Parathyroid adenoma (tissue), 2 donors: Measurements from ENCODE around the gene RPH3AL.

Experiments used
- H2AFZ ChIP-seq: fragments of 300-600 bp; sonication (generic); one replicate; pipeline ENCODE4 v1.7.0; 2017; ENCODE audit warnings: antibody characterized with exemption, mild to moderate bottlenecking
- H3K27ac ChIP-seq: fragments of 300-600 bp; sonication (generic); one replicate; pipeline ENCODE4 v1.7.0; 2017
- H3K27me3 ChIP-seq: fragments of 300-600 bp; sonication (generic); one replicate; pipeline ENCODE4 v1.7.0; 2017; ENCODE audit warnings: low read length; ENCODE audit not compliant: control insufficient read depth, insufficient read depth
- H3K36me3 ChIP-seq: fragments of 300-600 bp; sonication (generic); one replicate; pipeline ENCODE4 v1.7.0; 2017; ENCODE audit warnings: low read length; ENCODE audit not compliant: control insufficient read depth, insufficient read depth
- H3K4me1 ChIP-seq: fragments of 300-600 bp; sonication (generic); one replicate; pipeline ENCODE4 v1.7.0; 2017; ENCODE audit warnings: control low read depth
- H3K4me2 ChIP-seq: fragments of 300-600 bp; sonication (generic); one replicate; pipeline ENCODE4 v1.7.0; 2017; ENCODE audit warnings: low read length
- H3K4me3 ChIP-seq: fragments of 300-600 bp; sonication (generic); one replicate; pipeline ENCODE4 v1.7.0; 2017; ENCODE audit warnings: low read depth, low read length
- H3K79me2 ChIP-seq: fragments of 300-600 bp; sonication (generic); one replicate; pipeline ENCODE4 v1.7.0; 2017; ENCODE audit warnings: control low read depth
- H3K9ac ChIP-seq: fragments of 300-600 bp; sonication (generic); one replicate; pipeline ENCODE4 v1.7.0; 2017; ENCODE audit warnings: mild to moderate bottlenecking
- H3K9me3 ChIP-seq: fragments of 300-600 bp; sonication (generic); one replicate; pipeline ENCODE4 v1.7.0; 2017; ENCODE audit warnings: low read length; ENCODE audit not compliant: control insufficient read depth
- CTCF ChIP-seq: fragments of 300-600 bp; sonication (generic); IDR thresholded peaks from one replicate; pipeline ENCODE4 v1.7.0; 2017; ENCODE audit warnings: antibody characterized with exemption, mild to moderate bottlenecking
- donor health status: primary hyperparathyroidism.

RPH3AL gene

DNA sequence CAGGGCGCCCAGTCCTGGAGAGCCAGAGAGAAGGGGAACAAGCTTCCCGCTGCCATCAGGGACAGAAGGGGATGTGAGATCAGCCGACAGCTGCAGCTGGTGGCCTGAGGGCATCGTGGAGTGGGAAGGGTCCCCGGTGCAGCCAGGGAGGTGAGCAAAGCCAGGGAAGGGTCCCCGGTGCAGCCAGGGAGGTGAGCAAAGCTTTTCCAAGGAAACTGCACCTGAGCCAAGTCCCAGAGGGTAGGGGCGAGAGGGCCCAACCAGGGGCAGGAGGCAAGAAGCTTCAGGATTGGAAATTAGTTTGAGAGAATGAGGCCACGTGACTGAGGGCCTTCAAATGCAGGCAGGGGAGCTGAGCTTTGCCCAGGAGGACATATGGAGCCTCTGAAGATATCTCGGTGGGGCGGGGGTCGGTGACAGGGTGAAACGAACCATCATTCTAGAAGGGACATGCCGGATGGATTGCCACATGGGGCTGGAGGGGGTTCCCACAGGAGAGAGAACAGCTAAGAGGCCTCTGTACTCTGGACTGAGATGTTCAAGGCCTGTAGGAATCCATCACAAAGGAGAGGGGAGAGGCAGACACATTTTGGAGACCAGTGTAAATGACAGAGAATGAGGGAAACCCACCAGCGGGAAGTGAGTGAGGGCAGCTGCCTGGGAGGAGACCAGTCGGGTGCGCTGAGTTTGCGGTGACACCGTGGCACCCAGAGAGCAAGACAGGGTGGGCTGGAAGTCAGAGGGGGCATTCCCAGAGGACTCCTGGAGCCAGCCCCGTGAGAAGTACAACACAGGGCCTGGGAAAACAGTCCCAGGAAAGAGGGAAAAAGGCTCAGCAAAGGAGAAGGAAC lies 31.4 kb upstream of the RPH3AL start:
- Histone ChIP-seq H3K27me3 (no peaks in the 10 kb centered on the region), H2AFZ (no peak overlapping the region), H3K4me3 (no peak overlapping the region), H3K9me3 (no peaks in the 10 kb centered on the region), H3K4me2 (no peak overlapping the region), H3K79me2 (peaks cover 5% of the 10 kb centered on the region), H3K9ac (no peak overlapping the region), H3K27ac (no peak overlapping the region), H3K36me3 (no peaks in the 10 kb centered on the region), H3K4me1 (peaks cover 10% of the 10 kb centered on the region)
- no peak for TF ChIP-seq CTCF

GRCh38 chr17:382644-383533 lies 30.3 kb upstream of the RPH3AL start:
- TF ChIP-seq CTCF = no peak
- no peak overlapping the region for H3K4me2 ChIP-seq
- H3K9me3 ChIP-seq = no peaks in the 10 kb centered on the region
- peaks cover 10% of the 10 kb centered on the region for H3K4me1 ChIP-seq
- H3K9ac ChIP-seq = no peak overlapping the region
- H3K27ac ChIP-seq = peak overlapping the region; percentile 56
- no peaks in the 10 kb centered on the region for H3K36me3 ChIP-seq
- no peak overlapping the region for H3K4me3 ChIP-seq
- H3K27me3 ChIP-seq = no peaks in the 10 kb centered on the region
- H3K79me2 ChIP-seq = peaks cover 5% of the 10 kb centered on the region
- H2AFZ ChIP-seq = peak overlapping the region; percentile 84

GRCh38 chr17:381941-382643 lies 29.5 kb upstream of the RPH3AL start:
- peaks cover 5% of the 10 kb centered on the region for H3K79me2 ChIP-seq
- H3K36me3 ChIP-seq = no peaks in the 10 kb centered on the region
- no peak overlapping the region for H3K27ac ChIP-seq
- H3K4me1 ChIP-seq = peaks cover 10% of the 10 kb centered on the region
- no peaks in the 10 kb centered on the region for H3K9me3 ChIP-seq
- H2AFZ ChIP-seq = peak overlapping the region; percentile 84
- no peak for TF ChIP-seq CTCF
- H3K27me3 ChIP-seq = no peaks in the 10 kb centered on the region
- H3K9ac ChIP-seq = no peak overlapping the region
- no peak overlapping the region for H3K4me3 ChIP-seq
- no peak overlapping the region for H3K4me2 ChIP-seq

DNA sequence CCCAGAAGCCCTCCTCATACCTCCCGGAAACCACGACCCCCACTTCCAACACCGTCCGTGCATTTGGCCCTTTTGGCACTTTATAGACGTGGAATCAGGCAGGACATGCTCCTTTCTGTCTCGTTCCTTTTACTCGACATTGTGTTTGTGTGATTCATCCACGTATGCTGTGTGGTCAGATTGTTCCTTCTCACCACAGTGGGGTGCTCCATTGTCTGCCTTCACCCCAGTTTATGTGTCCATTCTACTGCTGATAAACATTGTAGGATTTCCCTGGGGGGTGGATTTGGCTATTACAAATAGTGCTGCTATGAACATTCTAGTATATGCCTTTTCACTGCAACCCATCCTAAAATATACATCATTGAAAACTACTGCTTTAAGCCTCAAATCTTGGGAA lies 28.9 kb upstream of the RPH3AL start:
- no peak for TF ChIP-seq CTCF
- no peaks in the 10 kb centered on the region for H3K9me3 ChIP-seq
- peaks cover 10% of the 10 kb centered on the region for H3K4me1 ChIP-seq

More for the DNA sequence above, 28.9 kb upstream of the RPH3AL start:
- Histone ChIP-seq H3K36me3 (no peaks in the 10 kb centered on the region), H3K4me2 (no peak overlapping the region), H3K9ac (no peak overlapping the region), H3K27ac (no peak overlapping the region), H2AFZ (no peak overlapping the region), H3K27me3 (no peaks in the 10 kb centered on the region), H3K4me3 (no peak overlapping the region), H3K79me2 (peaks cover 5% of the 10 kb centered on the region)
